Measurements from ENCODE around the gene CACNA2D2.

DNA sequence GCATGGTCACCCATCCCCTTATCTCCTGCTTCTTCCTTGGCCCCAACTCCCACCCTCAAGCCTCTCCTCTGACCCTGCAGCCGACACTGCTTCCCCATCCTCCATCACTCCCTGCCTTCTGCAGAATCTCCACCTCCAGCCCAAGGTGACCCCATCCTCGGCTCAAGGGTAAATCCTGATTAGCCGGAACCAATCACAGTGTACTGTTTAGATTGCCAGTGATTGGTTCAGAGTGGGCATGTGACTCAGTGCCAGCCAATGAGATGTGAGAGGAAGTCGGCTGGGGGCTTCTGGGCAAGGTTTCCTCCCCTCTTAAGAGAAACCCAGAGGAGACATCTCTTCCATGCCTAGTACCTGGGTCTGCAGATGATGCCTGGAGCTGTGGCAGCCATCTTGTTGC lies 10.3 kb downstream of the CACNA2D2 start:
- TF ChIP-seq, protein P1, sequence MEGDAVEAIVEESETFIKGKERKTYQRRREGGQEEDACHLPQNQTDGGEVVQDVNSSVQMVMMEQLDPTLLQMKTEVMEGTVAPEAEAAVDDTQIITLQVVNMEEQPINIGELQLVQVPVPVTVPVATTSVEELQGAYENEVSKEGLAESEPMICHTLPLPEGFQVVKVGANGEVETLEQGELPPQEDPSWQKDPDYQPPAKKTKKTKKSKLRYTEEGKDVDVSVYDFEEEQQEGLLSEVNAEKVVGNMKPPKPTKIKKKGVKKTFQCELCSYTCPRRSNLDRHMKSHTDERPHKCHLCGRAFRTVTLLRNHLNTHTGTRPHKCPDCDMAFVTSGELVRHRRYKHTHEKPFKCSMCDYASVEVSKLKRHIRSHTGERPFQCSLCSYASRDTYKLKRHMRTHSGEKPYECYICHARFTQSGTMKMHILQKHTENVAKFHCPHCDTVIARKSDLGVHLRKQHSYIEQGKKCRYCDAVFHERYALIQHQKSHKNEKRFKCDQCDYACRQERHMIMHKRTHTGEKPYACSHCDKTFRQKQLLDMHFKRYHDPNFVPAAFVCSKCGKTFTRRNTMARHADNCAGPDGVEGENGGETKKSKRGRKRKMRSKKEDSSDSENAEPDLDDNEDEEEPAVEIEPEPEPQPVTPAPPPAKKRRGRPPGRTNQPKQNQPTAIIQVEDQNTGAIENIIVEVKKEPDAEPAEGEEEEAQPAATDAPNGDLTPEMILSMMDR (IDR thresholded peaks at IDR 0.05): no peak
- TF ChIP-seq, protein P2, sequence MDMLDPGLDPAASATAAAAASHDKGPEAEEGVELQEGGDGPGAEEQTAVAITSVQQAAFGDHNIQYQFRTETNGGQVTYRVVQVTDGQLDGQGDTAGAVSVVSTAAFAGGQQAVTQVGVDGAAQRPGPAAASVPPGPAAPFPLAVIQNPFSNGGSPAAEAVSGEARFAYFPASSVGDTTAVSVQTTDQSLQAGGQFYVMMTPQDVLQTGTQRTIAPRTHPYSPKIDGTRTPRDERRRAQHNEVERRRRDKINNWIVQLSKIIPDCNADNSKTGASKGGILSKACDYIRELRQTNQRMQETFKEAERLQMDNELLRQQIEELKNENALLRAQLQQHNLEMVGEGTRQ (CRISPR knock-in tag; IDR thresholded peaks at IDR 0.05): peak; percentile 86
- no peak for TF ChIP-seq NR3C1 (CRISPR knock-in tag; conservative IDR thresholded peaks at IDR 0.05; ENCODE audit: low read depth)
